Osteoblast (primary cell): Measurements from ENCODE around the gene HDAC4. TPM values are rescaled to one million over a fixed set of nuclear protein-coding genes. Genes with fewer than 3 reads are reported as not detected.

Source experiments
- DNase-seq: peaks from one replicate; pipeline ENCODE4 v3.0.0; 2011; ENCODE audit warnings: low spot score, mixed read lengths; ENCODE audit not compliant: insufficient read length; ENCODE audit errors: missing footprints
- H2AFZ ChIP-seq: 2 replicates; pipeline ENCODE4 v1.6.0; 2011; ENCODE audit warnings: mild to moderate bottlenecking, low read length
- H3K27ac ChIP-seq: 2 replicates; pipeline ENCODE4 v1.5.1; 2011; ENCODE audit warnings: mild to moderate bottlenecking, low read depth, low read length, moderate library complexity
- H3K27me3 ChIP-seq: 2 replicates; pipeline ENCODE4 v1.6.0; 2012; ENCODE audit warnings: mild to moderate bottlenecking, control low read depth, inconsistent platforms, low read length, moderate library complexity; ENCODE audit not compliant: insufficient read depth
- H3K36me3 ChIP-seq: 2 replicates; pipeline ENCODE4 v1.5.1; 2011; ENCODE audit warnings: mild to moderate bottlenecking, low read length, control low read depth, moderate library complexity; ENCODE audit not compliant: insufficient read depth
- H3K4me1 ChIP-seq: 2 replicates; pipeline ENCODE4 v1.5.1; 2011; ENCODE audit warnings: mild to moderate bottlenecking, low read length, control low read depth, moderate library complexity; ENCODE audit not compliant: insufficient read depth
- H3K4me2 ChIP-seq: 2 replicates; pipeline ENCODE4 v1.6.0; 2011; ENCODE audit warnings: mild to moderate bottlenecking, low read length; ENCODE audit not compliant: insufficient read depth
- H3K4me3 ChIP-seq: fragments of 200-600 bp; sonication (generic); 3 replicates; pipeline ENCODE4 v1.5.1; 2012; ENCODE audit warnings: mild to moderate bottlenecking, low read length, inconsistent platforms; ENCODE audit not compliant: insufficient read depth
- H3K79me2 ChIP-seq: 2 replicates; pipeline ENCODE4 v1.6.0; 2012; ENCODE audit warnings: mild to moderate bottlenecking, low read length, control low read depth, inconsistent platforms; ENCODE audit not compliant: insufficient read depth
- H3K9me3 ChIP-seq: 2 replicates; pipeline ENCODE4 v1.5.1; 2011; ENCODE audit warnings: low read depth, low read length, control low read depth
- H4K20me1 ChIP-seq: 2 replicates; pipeline ENCODE4 v1.6.0; 2012; ENCODE audit warnings: mild to moderate bottlenecking, low read length, control low read depth; ENCODE audit not compliant: insufficient read depth
- CTCF ChIP-seq: IDR thresholded peaks from 2 replicates; pipeline ENCODE4 v1.5.1; 2011; ENCODE audit warnings: mild to moderate bottlenecking, low read depth, low read length, moderate library complexity; ENCODE audit errors: extremely low read depth
- total RNA-seq: library from RNA; depleted of rRNA; stranded (reverse); fragments of >200 nt; gene quantifications from 2 replicates; pipeline ENCODE4 v1.2.3, GENCODE V29; 2012

The HDAC4 gene
- total RNA-seq, 1 donor: 30.8 TPM

- no peak overlapping the region for H3K4me2 ChIP-seq
- no peaks in the 10 kb centered on the region for H3K36me3 ChIP-seq
- no peaks in the 10 kb centered on the region for H3K9me3 ChIP-seq
- no peak overlapping the region for H2AFZ ChIP-seq
- H3K27ac ChIP-seq: no peak overlapping the region
- H3K27me3 ChIP-seq: peaks cover 6% of the 10 kb centered on the region
- no peak for TF ChIP-seq CTCF
- no peaks in the 10 kb centered on the region for H4K20me1 ChIP-seq
- peak; percentile 26 for DNase-seq
- H3K4me1 ChIP-seq: no peaks in the 10 kb centered on the region
- H3K79me2 ChIP-seq: no peaks in the 10 kb centered on the region
- H3K4me3 ChIP-seq: no peak overlapping the region
Observed at GRCh38 chr2:239015218-239015900, 385.5 kb downstream of the HDAC4 start.

GRCh38 chr2:239014458-239015217, 386.2 kb downstream of the HDAC4 start:
- TF ChIP-seq CTCF: no peak
- H3K4me3 ChIP-seq: no peak overlapping the region
- H4K20me1 ChIP-seq: no peaks in the 10 kb centered on the region
- H3K4me2 ChIP-seq: no peak overlapping the region
- H3K36me3 ChIP-seq: no peaks in the 10 kb centered on the region
- H3K27ac ChIP-seq: no peak overlapping the region
- H3K27me3 ChIP-seq: peaks cover 6% of the 10 kb centered on the region
- H3K79me2 ChIP-seq: no peaks in the 10 kb centered on the region
- H2AFZ ChIP-seq: no peak overlapping the region
- DNase-seq: peak; percentile 46
- H3K9me3 ChIP-seq: no peaks in the 10 kb centered on the region
- H3K4me1 ChIP-seq: no peaks in the 10 kb centered on the region

GRCh38 chr2:239013678-239013976, 387.2 kb downstream of the HDAC4 start:
- Histone ChIP-seq H3K4me1 (no peaks in the 10 kb centered on the region), H3K9me3 (no peaks in the 10 kb centered on the region), H4K20me1 (no peaks in the 10 kb centered on the region), H3K4me3 (no peak overlapping the region), H3K27ac (no peak overlapping the region), H3K79me2 (no peaks in the 10 kb centered on the region), H2AFZ (no peak overlapping the region), H3K36me3 (no peaks in the 10 kb centered on the region), H3K4me2 (no peak overlapping the region), H3K27me3 (peaks cover 9% of the 10 kb centered on the region)
- peak; percentile 46 for DNase-seq
- TF ChIP-seq CTCF: no peak

- peak; percentile 35 for DNase-seq
- Histone ChIP-seq H3K4me3 (no peak overlapping the region), H3K79me2 (no peaks in the 10 kb centered on the region), H3K4me2 (no peak overlapping the region), H3K9me3 (no peaks in the 10 kb centered on the region), H3K27ac (no peak overlapping the region), H2AFZ (no peak overlapping the region), H4K20me1 (no peaks in the 10 kb centered on the region), H3K36me3 (no peaks in the 10 kb centered on the region), H3K4me1 (no peaks in the 10 kb centered on the region), H3K27me3 (peaks cover 11% of the 10 kb centered on the region)
- TF ChIP-seq CTCF: no peak
Observed at GRCh38 chr2:239012936-239013677, 387.7 kb downstream of the HDAC4 start.
